Measurements from ENCODE around the gene ZNF750.

GRCh38 chr17:82880620-82881323, 41.0 kb upstream of the ZNF750 start:
- TF ChIP-seq POLR2A (IDR thresholded peaks at IDR 0.05; ENCODE audit: low read length) (no peak), GATA1 (IDR thresholded peaks at IDR 0.05; ENCODE audit: low read depth, low read length) (no peak)
